ENCODE measurements around the gene MBD2.
A peak's percentile ranks its signal among the peaks of the same experiment; 100 is the strongest.

MBD2 gene

GRCh38 chr18:54269893-54270844 lies 45.7 kb upstream of the MBD2 start (continued):
- TF ChIP-seq, protein P1, sequence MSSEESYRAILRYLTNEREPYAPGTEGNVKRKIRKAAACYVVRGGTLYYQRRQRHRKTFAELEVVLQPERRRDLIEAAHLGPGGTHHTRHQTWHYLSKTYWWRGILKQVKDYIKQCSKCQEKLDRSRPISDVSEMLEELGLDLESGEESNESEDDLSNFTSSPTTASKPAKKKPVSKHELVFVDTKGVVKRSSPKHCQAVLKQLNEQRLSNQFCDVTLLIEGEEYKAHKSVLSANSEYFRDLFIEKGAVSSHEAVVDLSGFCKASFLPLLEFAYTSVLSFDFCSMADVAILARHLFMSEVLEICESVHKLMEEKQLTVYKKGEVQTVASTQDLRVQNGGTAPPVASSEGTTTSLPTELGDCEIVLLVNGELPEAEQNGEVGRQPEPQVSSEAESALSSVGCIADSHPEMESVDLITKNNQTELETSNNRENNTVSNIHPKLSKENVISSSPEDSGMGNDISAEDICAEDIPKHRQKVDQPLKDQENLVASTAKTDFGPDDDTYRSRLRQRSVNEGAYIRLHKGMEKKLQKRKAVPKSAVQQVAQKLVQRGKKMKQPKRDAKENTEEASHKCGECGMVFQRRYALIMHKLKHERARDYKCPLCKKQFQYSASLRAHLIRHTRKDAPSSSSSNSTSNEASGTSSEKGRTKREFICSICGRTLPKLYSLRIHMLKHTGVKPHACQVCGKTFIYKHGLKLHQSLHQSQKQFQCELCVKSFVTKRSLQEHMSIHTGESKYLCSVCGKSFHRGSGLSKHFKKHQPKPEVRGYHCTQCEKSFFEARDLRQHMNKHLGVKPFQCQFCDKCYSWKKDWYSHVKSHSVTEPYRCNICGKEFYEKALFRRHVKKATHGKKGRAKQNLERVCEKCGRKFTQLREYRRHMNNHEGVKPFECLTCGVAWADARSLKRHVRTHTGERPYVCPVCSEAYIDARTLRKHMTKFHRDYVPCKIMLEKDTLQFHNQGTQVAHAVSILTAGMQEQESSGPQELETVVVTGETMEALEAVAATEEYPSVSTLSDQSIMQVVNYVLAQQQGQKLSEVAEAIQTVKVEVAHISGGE (tag by site-specific recombination; conservative IDR thresholded peaks at IDR 0.05; ENCODE audit: low read depth) = peak; percentile 87
- peak; percentile 22 for TF ChIP-seq ZNF654 (tag by site-specific recombination; IDR thresholded peaks at IDR 0.05; ENCODE audit: low read depth)
- TF ChIP-seq SALL2 (tag by site-specific recombination; IDR thresholded peaks at IDR 0.05; ENCODE audit: borderline replicate concordance) = no peak
- TF ChIP-seq ZNF510 (tag by site-specific recombination; IDR thresholded peaks at IDR 0.05; ENCODE audit: insufficient replicate concordance) = no peak
- TF ChIP-seq, protein P2, sequence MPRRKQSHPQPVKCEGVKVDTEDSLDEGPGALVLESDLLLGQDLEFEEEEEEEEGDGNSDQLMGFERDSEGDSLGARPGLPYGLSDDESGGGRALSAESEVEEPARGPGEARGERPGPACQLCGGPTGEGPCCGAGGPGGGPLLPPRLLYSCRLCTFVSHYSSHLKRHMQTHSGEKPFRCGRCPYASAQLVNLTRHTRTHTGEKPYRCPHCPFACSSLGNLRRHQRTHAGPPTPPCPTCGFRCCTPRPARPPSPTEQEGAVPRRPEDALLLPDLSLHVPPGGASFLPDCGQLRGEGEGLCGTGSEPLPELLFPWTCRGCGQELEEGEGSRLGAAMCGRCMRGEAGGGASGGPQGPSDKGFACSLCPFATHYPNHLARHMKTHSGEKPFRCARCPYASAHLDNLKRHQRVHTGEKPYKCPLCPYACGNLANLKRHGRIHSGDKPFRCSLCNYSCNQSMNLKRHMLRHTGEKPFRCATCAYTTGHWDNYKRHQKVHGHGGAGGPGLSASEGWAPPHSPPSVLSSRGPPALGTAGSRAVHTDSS (tag by site-specific recombination; IDR thresholded peaks at IDR 0.05) = no peak
- no peak for TF ChIP-seq ZNF10 (tag by site-specific recombination; IDR thresholded peaks at IDR 0.05)

DNA sequence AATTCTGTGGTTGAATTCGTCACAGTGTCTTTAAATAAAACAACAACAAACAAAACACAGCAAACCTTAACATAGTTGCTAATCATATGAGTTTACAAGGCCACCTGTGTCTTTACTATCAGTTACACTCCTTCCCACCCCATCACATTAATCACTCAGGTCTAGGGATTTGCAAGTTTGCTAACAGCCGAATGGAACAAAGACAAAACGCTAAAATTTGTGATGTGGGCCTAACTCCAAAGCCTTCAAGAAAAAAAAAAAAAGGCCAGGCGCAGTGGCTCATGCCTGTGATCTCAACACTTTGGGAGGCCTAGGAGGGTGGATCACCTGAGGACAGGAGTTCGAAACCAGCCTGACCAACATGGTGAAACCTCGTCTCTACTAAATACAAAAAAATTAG lies 44.3 kb upstream of the MBD2 start:
- H3K4me3 ChIP-seq (ENCODE audit: low read depth, low read length) = no peak overlapping the region
- TF ChIP-seq ZNF404 (tag by site-specific recombination; IDR thresholded peaks at IDR 0.05) (no peak), ZNF549 (tag by site-specific recombination; IDR thresholded peaks at IDR 0.05) (no peak), ZNF16 (tag by site-specific recombination; IDR thresholded peaks at IDR 0.05; ENCODE audit: low read depth) (no peak), ZNF510 (tag by site-specific recombination; IDR thresholded peaks at IDR 0.05; ENCODE audit: insufficient replicate concordance) (no peak), ZNF747 (tag by site-specific recombination; IDR thresholded peaks at IDR 0.05) (no peak), KLF10 (tag by site-specific recombination; IDR thresholded peaks at IDR 0.05) (no peak), ZNF670 (tag by site-specific recombination; IDR thresholded peaks at IDR 0.05; ENCODE audit: low read depth) (no peak), ZNF677 (tag by site-specific recombination; IDR thresholded peaks at IDR 0.05) (no peak), ZNF146 (tag by site-specific recombination; IDR thresholded peaks at IDR 0.05) (no peak), ZNF335 (tag by site-specific recombination; conservative IDR thresholded peaks at IDR 0.05) (no peak), ZNF423 (tag by site-specific recombination; IDR thresholded peaks at IDR 0.05) (no peak), ZSCAN23 (tag by site-specific recombination; IDR thresholded peaks at IDR 0.05) (no peak), ZNF830 (tag by site-specific recombination; IDR thresholded peaks at IDR 0.05; ENCODE audit: low read depth) (no peak), ZNF555 (tag by site-specific recombination; conservative IDR thresholded peaks at IDR 0.05) (no peak), OVOL3 (tag by site-specific recombination; IDR thresholded peaks at IDR 0.05) (no peak), GLIS1 (tag by site-specific recombination; IDR thresholded peaks at IDR 0.05) (no peak)
- TF ChIP-seq, protein P3, sequence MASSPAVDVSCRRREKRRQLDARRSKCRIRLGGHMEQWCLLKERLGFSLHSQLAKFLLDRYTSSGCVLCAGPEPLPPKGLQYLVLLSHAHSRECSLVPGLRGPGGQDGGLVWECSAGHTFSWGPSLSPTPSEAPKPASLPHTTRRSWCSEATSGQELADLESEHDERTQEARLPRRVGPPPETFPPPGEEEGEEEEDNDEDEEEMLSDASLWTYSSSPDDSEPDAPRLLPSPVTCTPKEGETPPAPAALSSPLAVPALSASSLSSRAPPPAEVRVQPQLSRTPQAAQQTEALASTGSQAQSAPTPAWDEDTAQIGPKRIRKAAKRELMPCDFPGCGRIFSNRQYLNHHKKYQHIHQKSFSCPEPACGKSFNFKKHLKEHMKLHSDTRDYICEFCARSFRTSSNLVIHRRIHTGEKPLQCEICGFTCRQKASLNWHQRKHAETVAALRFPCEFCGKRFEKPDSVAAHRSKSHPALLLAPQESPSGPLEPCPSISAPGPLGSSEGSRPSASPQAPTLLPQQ (tag by site-specific recombination; IDR thresholded peaks at IDR 0.05) = no peak
- TF ChIP-seq, protein P4, sequence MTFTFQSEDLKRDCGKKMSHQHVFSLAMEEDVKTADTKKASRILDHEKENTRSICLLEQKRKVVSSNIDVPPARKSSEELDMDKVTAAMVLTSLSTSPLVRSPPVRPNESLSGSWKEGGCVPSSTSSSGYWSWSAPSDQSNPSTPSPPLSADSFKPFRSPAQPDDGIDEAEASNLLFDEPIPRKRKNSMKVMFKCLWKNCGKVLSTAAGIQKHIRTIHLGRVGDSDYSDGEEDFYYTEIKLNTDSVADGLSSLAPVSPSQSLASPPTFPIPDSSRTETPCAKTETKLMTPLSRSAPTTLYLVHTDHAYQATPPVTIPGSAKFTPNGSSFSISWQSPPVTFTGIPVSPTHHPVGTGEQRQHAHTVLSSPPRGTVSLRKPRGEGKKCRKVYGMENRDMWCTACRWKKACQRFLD (tag by site-specific recombination; IDR thresholded peaks at IDR 0.05) = no peak
- TF ChIP-seq, protein P5, sequence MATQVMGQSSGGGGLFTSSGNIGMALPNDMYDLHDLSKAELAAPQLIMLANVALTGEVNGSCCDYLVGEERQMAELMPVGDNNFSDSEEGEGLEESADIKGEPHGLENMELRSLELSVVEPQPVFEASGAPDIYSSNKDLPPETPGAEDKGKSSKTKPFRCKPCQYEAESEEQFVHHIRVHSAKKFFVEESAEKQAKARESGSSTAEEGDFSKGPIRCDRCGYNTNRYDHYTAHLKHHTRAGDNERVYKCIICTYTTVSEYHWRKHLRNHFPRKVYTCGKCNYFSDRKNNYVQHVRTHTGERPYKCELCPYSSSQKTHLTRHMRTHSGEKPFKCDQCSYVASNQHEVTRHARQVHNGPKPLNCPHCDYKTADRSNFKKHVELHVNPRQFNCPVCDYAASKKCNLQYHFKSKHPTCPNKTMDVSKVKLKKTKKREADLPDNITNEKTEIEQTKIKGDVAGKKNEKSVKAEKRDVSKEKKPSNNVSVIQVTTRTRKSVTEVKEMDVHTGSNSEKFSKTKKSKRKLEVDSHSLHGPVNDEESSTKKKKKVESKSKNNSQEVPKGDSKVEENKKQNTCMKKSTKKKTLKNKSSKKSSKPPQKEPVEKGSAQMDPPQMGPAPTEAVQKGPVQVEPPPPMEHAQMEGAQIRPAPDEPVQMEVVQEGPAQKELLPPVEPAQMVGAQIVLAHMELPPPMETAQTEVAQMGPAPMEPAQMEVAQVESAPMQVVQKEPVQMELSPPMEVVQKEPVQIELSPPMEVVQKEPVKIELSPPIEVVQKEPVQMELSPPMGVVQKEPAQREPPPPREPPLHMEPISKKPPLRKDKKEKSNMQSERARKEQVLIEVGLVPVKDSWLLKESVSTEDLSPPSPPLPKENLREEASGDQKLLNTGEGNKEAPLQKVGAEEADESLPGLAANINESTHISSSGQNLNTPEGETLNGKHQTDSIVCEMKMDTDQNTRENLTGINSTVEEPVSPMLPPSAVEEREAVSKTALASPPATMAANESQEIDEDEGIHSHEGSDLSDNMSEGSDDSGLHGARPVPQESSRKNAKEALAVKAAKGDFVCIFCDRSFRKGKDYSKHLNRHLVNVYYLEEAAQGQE (tag by site-specific recombination; IDR thresholded peaks at IDR 0.05) = no peak

More for the DNA sequence above, 44.3 kb upstream of the MBD2 start:
- peak overlapping the region; percentile 95; the same call in 1 of the 2 replicates for H3K27ac ChIP-seq (ENCODE audit: extremely low read depth, low read depth, low read length)
- peaks cover 0 to 3% of the 10 kb centered on the region in 2 experiments; a peak in 1 of 3 replicates for H3K36me3 ChIP-seq (ENCODE audit: control insufficient read depth in 2 of 2, insufficient read depth in 1 of 2, low read length in 2 of 2)
- CTCF ChIA-PET = interaction anchor here (0.6 to 1.1 kb wide), 2 partner anchors 14 to 46 kb away, joined by 3 to 5 read pairs; no protein-coding TSS in a partner anchor
- H3K9me3 ChIP-seq (ENCODE audit: control insufficient read depth, insufficient read depth, low read depth, low read length) = no peaks in the 10 kb centered on the region
- H3K4me1 ChIP-seq (ENCODE audit: control insufficient read depth, insufficient read depth, low read length) = no peaks in the 10 kb centered on the region; the same call in 1 of the 2 replicates
- POLR2A ChIA-PET = interaction anchor here (0.7 to 2.9 kb wide), 6 partner anchors 10 to 89 kb away, joined by 3 to 24 read pairs (median 8); partner anchors contain the start of genes C18orf54 and STARD6

Measured in HEK293 (cell line).